ENCODE measurements around the gene MLX.
"Not testable (repeated sequence)": the region's sequence is repeated elsewhere in the genome, so short reads cannot be mapped to it uniquely, and the experiment has no call there.

The MLX gene

GRCh38 chr17:42541041-42541833, 25.7 kb upstream of the MLX start:
- in situ Hi-C loops (cut with HindIII; ENCODE audit: low sequenced_read_pairs): no loop called here
- no peak for DNase-seq (ENCODE audit: low read depth, low spot score)

GRCh38 chr17:42543190-42544079, 23.5 kb upstream of the MLX start:
- in situ Hi-C loops (cut with HindIII; ENCODE audit: low sequenced_read_pairs): no loop called here
- no peak overlapping the region for H3K4me3 ChIP-seq (ENCODE audit: low read depth, low read length)
- no peak for DNase-seq (ENCODE audit: low read depth, low spot score)
- TF ChIP-seq, protein P1, sequence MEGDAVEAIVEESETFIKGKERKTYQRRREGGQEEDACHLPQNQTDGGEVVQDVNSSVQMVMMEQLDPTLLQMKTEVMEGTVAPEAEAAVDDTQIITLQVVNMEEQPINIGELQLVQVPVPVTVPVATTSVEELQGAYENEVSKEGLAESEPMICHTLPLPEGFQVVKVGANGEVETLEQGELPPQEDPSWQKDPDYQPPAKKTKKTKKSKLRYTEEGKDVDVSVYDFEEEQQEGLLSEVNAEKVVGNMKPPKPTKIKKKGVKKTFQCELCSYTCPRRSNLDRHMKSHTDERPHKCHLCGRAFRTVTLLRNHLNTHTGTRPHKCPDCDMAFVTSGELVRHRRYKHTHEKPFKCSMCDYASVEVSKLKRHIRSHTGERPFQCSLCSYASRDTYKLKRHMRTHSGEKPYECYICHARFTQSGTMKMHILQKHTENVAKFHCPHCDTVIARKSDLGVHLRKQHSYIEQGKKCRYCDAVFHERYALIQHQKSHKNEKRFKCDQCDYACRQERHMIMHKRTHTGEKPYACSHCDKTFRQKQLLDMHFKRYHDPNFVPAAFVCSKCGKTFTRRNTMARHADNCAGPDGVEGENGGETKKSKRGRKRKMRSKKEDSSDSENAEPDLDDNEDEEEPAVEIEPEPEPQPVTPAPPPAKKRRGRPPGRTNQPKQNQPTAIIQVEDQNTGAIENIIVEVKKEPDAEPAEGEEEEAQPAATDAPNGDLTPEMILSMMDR (IDR thresholded peaks at IDR 0.05; ENCODE audit: low read depth, low read length): no peak

More at GRCh38 chr17:42541041-42541833, 25.7 kb upstream of the MLX start:
- TF ChIP-seq, protein P1 (IDR thresholded peaks at IDR 0.05; ENCODE audit: low read depth, low read length): no peak
- no peak overlapping the region for H3K4me3 ChIP-seq (ENCODE audit: low read depth, low read length)

DNA sequence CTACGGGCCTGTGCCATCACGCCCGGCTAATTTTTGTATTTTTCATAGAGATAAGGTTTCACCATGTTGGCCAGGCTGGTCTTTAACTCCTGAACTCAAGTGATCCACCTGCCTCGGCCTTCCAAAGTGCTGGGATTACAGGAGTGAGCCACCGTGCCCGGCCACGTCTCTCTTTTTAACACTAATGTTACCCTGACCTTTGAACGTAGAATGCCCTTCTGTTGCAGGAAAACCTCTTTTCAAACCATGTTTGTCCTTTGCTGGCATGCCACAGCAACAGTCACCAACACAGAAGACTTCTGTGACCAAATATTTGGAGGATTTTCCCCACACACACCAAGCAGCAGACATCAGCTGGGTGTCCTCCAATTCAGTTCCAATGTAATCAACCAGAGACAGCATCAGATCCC, 22.0 kb upstream of the MLX start:
- H3K4me3 ChIP-seq (ENCODE audit: low read depth, low read length): no peak overlapping the region
- TF ChIP-seq, protein P1 (IDR thresholded peaks at IDR 0.05; ENCODE audit: low read depth, low read length): no peak
- DNase-seq (ENCODE audit: low read depth, low spot score): no peak
- in situ Hi-C loops (cut with HindIII; ENCODE audit: low sequenced_read_pairs): no loop called here

GRCh38 chr17:42545755-42546505, 21.0 kb upstream of the MLX start:
- in situ Hi-C loops (cut with HindIII; ENCODE audit: low sequenced_read_pairs); H3K4me3 ChIP-seq (ENCODE audit: low read depth, low read length); DNase-seq (ENCODE audit: low read depth, low spot score): not testable (repeated sequence)

- no peak overlapping the region for H3K4me3 ChIP-seq (ENCODE audit: low read depth, low read length)
- in situ Hi-C loops (cut with HindIII; ENCODE audit: low sequenced_read_pairs): no loop called here
- DNase-seq (ENCODE audit: low read depth, low spot score): no peak
- TF ChIP-seq, protein P1 (IDR thresholded peaks at IDR 0.05; ENCODE audit: low read depth, low read length): no peak
These were observed 19.9 kb upstream of the MLX start for GRCh38 chr17:42547001-42547461.

- in situ Hi-C loops (cut with HindIII; ENCODE audit: low sequenced_read_pairs): no loop called here
- no peak for DNase-seq (ENCODE audit: low read depth, low spot score)
- TF ChIP-seq, protein P1 (IDR thresholded peaks at IDR 0.05; ENCODE audit: low read depth, low read length): no peak
- H3K4me3 ChIP-seq (ENCODE audit: low read depth, low read length): no peak overlapping the region
These were observed 19.2 kb upstream of the MLX start for GRCh38 chr17:42547698-42548069.
